Measurements from ENCODE around the gene POLR1C.

DNA sequence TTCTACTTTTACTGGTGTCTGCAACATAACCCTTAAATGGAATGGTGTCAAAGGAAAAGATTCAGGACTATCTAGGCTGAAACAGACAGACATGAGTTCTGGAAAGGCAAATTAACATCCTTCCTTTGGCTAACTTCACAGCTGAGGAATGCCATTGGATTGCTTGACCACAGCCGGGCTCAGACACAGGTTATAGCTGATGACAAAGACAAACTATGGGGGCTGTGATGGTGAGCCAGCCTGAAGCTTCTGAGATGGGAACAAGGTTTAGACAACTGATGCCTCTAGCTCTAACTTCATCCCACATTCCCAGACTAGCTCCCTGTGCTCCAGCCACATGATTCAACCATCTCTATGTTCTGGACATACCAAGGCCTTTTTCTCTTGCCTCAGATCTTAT, 15.3 kb downstream of the POLR1C start:
- TF ChIP-seq, protein P1, sequence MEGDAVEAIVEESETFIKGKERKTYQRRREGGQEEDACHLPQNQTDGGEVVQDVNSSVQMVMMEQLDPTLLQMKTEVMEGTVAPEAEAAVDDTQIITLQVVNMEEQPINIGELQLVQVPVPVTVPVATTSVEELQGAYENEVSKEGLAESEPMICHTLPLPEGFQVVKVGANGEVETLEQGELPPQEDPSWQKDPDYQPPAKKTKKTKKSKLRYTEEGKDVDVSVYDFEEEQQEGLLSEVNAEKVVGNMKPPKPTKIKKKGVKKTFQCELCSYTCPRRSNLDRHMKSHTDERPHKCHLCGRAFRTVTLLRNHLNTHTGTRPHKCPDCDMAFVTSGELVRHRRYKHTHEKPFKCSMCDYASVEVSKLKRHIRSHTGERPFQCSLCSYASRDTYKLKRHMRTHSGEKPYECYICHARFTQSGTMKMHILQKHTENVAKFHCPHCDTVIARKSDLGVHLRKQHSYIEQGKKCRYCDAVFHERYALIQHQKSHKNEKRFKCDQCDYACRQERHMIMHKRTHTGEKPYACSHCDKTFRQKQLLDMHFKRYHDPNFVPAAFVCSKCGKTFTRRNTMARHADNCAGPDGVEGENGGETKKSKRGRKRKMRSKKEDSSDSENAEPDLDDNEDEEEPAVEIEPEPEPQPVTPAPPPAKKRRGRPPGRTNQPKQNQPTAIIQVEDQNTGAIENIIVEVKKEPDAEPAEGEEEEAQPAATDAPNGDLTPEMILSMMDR (IDR thresholded peaks at IDR 0.05; ENCODE audit: borderline replicate concordance, extremely low read depth, low read length, poor library complexity, severe bottlenecking) = no peak
- no peak for TF ChIP-seq EZH2 (IDR thresholded peaks at IDR 0.05; ENCODE audit: borderline replicate concordance, low read depth, low read length, severe bottlenecking)
